CD4-positive, alpha-beta T cell treated with Interleukin-6 for 4 hours (primary cell): ENCODE results near the gene FALEC.

Experiments
- DNase-seq: peaks from one replicate; pipeline ENCODE4 v3.0.0-alpha.2; 2020; ENCODE audit warnings: mixed read lengths

The FALEC gene

GRCh38 chr1:150548324-150548631 lies 32.7 kb downstream of the FALEC start:
- no peak for DNase-seq

- DNase-seq, result peak; percentile 41
These were observed 33.3 kb downstream of the FALEC start, which contains the start of gene ADAMTSL4 for GRCh38 chr1:150548632-150549495. TSS of gene ADAMTSL4 (plus strand) at chr1:150549408. CDS start at chr1:150552289, 2,881 bp downstream.

- DNase-seq, result no peak
These were observed 34.1 kb downstream of the FALEC start for GRCh38 chr1:150549496-150550221.

- no peak for DNase-seq
These were observed 34.9 kb downstream of the FALEC start for GRCh38 chr1:150550222-150551050.

- peak; percentile 38 for DNase-seq
These were observed 35.7 kb downstream of the FALEC start for GRCh38 chr1:150551051-150551783.

GRCh38 chr1:150551784-150552127 lies 36.2 kb downstream of the FALEC start:
- DNase-seq, result no peak

GRCh38 chr1:150552128-150552910 lies 36.8 kb downstream of the FALEC start:
- no peak for DNase-seq

GRCh38 chr1:150552911-150553289 lies 37.3 kb downstream of the FALEC start:
- DNase-seq, result no peak

- DNase-seq, result no peak
These were observed 38.0 kb downstream of the FALEC start for GRCh38 chr1:150553392-150554085.

- DNase-seq, result no peak
These were observed 38.5 kb downstream of the FALEC start for GRCh38 chr1:150554086-150554452.

GRCh38 chr1:150555198-150555970 lies 39.8 kb downstream of the FALEC start:
- no peak for DNase-seq

- DNase-seq, result no peak
These were observed 40.7 kb downstream of the FALEC start for GRCh38 chr1:150555971-150556865.

GRCh38 chr1:150557065-150557600 lies 41.6 kb downstream of the FALEC start:
- no peak for DNase-seq

GRCh38 chr1:150557813-150558212 lies 42.3 kb downstream of the FALEC start:
- no peak for DNase-seq

GRCh38 chr1:150558303-150558704 lies 42.8 kb downstream of the FALEC start:
- DNase-seq, result no peak

- DNase-seq, result no peak
These were observed 43.5 kb downstream of the FALEC start for GRCh38 chr1:150558761-150559655.

- no peak for DNase-seq
These were observed 44.1 kb downstream of the FALEC start for GRCh38 chr1:150559656-150560010.

- DNase-seq, result peak; percentile 83
These were observed 44.5 kb downstream of the FALEC start for GRCh38 chr1:150560011-150560438.
